Fibroblast of skin of back (primary cell): ENCODE data around the gene TRMO.

Source experiments
- DNase-seq: peaks from one replicate; pipeline ENCODE4 v3.0.0-alpha.2; 2013

TRMO gene

GRCh38 chr9:97858826-97859225, 63.5 kb downstream of the TRMO start:
- DNase-seq: no peak

GRCh38 chr9:97858393-97858713, 63.9 kb downstream of the TRMO start:
- no peak for DNase-seq

GRCh38 chr9:97857606-97858392, 64.5 kb downstream of the TRMO start:
- DNase-seq: no peak

- no peak for DNase-seq
Measured at GRCh38 chr9:97856857-97857605, 65.3 kb downstream of the TRMO start.

GRCh38 chr9:97855899-97856298, 66.4 kb downstream of the TRMO start:
- DNase-seq: no peak

- no peak for DNase-seq
Measured at GRCh38 chr9:97855486-97855875, 66.8 kb downstream of the TRMO start.

- no peak for DNase-seq
Measured at GRCh38 chr9:97854696-97855485, 67.4 kb downstream of the TRMO start.
